Heart left ventricle (tissue), 16 donors: ENCODE measurements around the gene ZSCAN26. TPM values are rescaled to one million over a fixed set of nuclear protein-coding genes. Genes with fewer than 3 reads are reported as not detected.
"Not testable (repeated sequence)": the region's sequence is repeated elsewhere in the genome, so short reads cannot be mapped to it uniquely, and the experiment has no call there.

ENCODE experiments used
- ATAC-seq, 4 donors: fragments of 200-7000 bp; cut with Tn5 transposase; one replicate each; pipeline ENCODE4 v1.9.1; 2020 to 2022; ENCODE audit warnings: moderate library complexity in 4 of 4, mild to moderate bottlenecking in 3 of 4, moderate number of reproducible peaks in 1 of 4
- DNase-seq, 5 donors: peaks; one replicate each; pipeline ENCODE4 v3.0.0-alpha.2; 2020
- H3K27ac ChIP-seq, 12 donors: fragments of 200-600 bp; sonication (generic) in 4 of 12; one replicate each; pipeline versions ENCODE4 v1.5.0 to v1.8.0; 2016 to 2022; ENCODE audit warnings: mild to moderate bottlenecking in 2 of 12
- H3K27me3 ChIP-seq, 9 donors: fragments of 200-600 bp; sonication (generic) in 2 of 9; one replicate each; pipeline versions ENCODE4 v1.5.1 to v1.8.0; 2016 to 2022; ENCODE audit warnings: mild to moderate bottlenecking in 3 of 9
- H3K36me3 ChIP-seq, 9 donors: fragments of 200-600 bp; sonication (generic) in 2 of 9; one replicate each; pipeline versions ENCODE4 v1.5.0 to v1.8.0; 2018 to 2022; ENCODE audit warnings: mild to moderate bottlenecking in 2 of 9
- H3K4me1 ChIP-seq, 12 donors: fragments of 200-600 bp; sonication (generic) in 4 of 12; one replicate each; pipeline versions ENCODE4 v1.5.0 to v1.8.0; 2016 to 2022; ENCODE audit warnings: mild to moderate bottlenecking in 3 of 12
- H3K4me3 ChIP-seq, 12 donors: fragments of 200-600 bp; sonication (generic) in 4 of 12; one replicate each; pipeline versions ENCODE4 v1.5.0 to v1.8.0; 2017 to 2022; ENCODE audit warnings: mild to moderate bottlenecking in 9 of 12, moderate library complexity in 4 of 12
- H3K9me3 ChIP-seq, 12 donors: fragments of 200-600 bp; sonication (generic) in 4 of 12; one replicate each; pipeline versions ENCODE4 v1.5.0 to v1.8.0; 2016 to 2022; ENCODE audit warnings: mild to moderate bottlenecking in 1 of 12
- POLR2A ChIP-seq, 2 donors: fragments of 450-650 bp; IDR thresholded peaks; one replicate each; pipeline ENCODE4 v1.6.1; 2017; ENCODE audit warnings: antibody characterized with exemption in 2 of 2, mild to moderate bottlenecking in 2 of 2, moderate library complexity in 2 of 2
- WGBS, 4 donors: extraction: QIAGEN DNeasy Blood & Tissue Kit in 2 of 4; methylation state at CpG; one replicate each; pipeline versions ENCODE4 v1.1.5 to v1.1.7; 2013 to 2018; 5-methylcytosine and 5-hydroxymethylcytosine counted together
- intact Hi-C, 10 donors: fragments of 100-400 bp; cut with DNase I; formaldehyde crosslinking; loops; one replicate each; pipeline versions ENCODE4 v1.11.1 to v1.14.2; 2022
- polyA plus RNA-seq, 2 donors: library from polyadenylated mRNA; stranded (reverse); fragments of 200-250 nt; gene quantifications; one replicate each; pipeline ENCODE4 v1.2.3, GENCODE V29; 2013
- total RNA-seq, 9 donors: library from RNA; depleted of rRNA in 2 of 9; stranded (reverse); fragments of >200 nt in 2 of 9; fragmentation: NEBNext Ultra II Directional in 3 of 9; extraction: Animal tissue kit (Norgen Biotek cat#: 25700) in 3 of 9; gene quantifications; one replicate each; pipeline versions ENCODE4 v1.1.0 to v1.2.4, GENCODE V29; 2016 to 2023
- TF ChIP-seq, protein P1 (sequence below), 12 donors: fragments of 200-600 bp; sonication (generic) in 4 of 12; IDR thresholded peaks; one replicate each; pipeline versions ENCODE4 v1.5.0 to v1.8.0; 2018 to 2022; ENCODE audit warnings: antibody characterized with exemption in 12 of 12, mild to moderate bottlenecking in 5 of 12
- donor health status: ischemic (EF 13 %, LVEDD 7.1; RV severe dilation, severe dysfunction).
- donor health status: healthy with polysubstance abuse.
- donor health status: DM: no; HTN: yes; CAD: no.
- donor health status: DM: no; HTN: no; CAD: no.
- donor health status: ischemic (EF 25% LVEDD 6.9; RV normal size, moderate dysfunction).
- donor health status: ischemic (EF 25% LVEDD 5.7; RV mildly dilated, moderate dysfunction).
- donor health status: healthy.
- donor health status: DM: yes; HTN: yes; CAD: no.
- donor health status: ischemic (EF 35%, LVEDD 5.7; RV mildly dilated, moderate dysfunction).
- donor health status: nonischemic (EF 11% LVEDD 7.7; RV severe dilation, severe dysfunction).
- donor health status: DM: yes; HTN: yes; CAD: no.
- donor health status: PGD.
- donor health status: ischemic (EF 29% LVEDD 5.4; RV normal size, mild dysfunction).
- donor health status: nonischemic (EF 23%, LVEDD 6.1; RV moderate dilation, normal function).

ZSCAN26 gene
- total and polyA plus RNA-seq, 11 donors: 8.1 to 16.4 (median 12.2) TPM

DNA sequence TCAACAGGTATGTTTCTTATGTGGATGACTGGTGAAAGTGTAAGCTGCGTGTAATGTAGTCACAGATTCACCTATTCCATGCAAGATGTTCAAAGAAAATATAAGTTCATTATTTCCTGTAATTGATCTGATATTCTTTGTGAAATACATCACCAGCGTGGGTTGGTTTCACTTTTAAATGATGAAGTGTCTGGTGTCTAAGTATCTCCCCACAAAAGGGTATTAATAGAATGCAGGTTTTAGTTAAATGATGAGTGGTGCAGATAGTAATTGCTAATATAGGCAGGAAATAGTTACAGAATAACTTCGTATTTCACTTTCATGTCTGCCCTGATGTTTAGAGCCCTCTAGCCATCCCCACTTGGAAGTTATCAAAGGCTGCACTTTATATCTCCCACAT lies 36.6 kb downstream of the ZSCAN26 start:
- TF ChIP-seq, protein P1, sequence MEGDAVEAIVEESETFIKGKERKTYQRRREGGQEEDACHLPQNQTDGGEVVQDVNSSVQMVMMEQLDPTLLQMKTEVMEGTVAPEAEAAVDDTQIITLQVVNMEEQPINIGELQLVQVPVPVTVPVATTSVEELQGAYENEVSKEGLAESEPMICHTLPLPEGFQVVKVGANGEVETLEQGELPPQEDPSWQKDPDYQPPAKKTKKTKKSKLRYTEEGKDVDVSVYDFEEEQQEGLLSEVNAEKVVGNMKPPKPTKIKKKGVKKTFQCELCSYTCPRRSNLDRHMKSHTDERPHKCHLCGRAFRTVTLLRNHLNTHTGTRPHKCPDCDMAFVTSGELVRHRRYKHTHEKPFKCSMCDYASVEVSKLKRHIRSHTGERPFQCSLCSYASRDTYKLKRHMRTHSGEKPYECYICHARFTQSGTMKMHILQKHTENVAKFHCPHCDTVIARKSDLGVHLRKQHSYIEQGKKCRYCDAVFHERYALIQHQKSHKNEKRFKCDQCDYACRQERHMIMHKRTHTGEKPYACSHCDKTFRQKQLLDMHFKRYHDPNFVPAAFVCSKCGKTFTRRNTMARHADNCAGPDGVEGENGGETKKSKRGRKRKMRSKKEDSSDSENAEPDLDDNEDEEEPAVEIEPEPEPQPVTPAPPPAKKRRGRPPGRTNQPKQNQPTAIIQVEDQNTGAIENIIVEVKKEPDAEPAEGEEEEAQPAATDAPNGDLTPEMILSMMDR (IDR thresholded peaks at IDR 0.05): no peak
- no peak for TF ChIP-seq POLR2A (IDR thresholded peaks at IDR 0.05)
- Histone ChIP-seq H3K27me3 (no peaks in the 10 kb centered on the region), H3K4me3 (no peak overlapping the region), H3K9me3 (peaks cover 0 to 30% (median 0%) of the 10 kb centered on the region in 12 donors), H3K27ac (no peak overlapping the region), H3K36me3 (peaks cover 0 to 29% (median 10%) of the 10 kb centered on the region in 9 donors), H3K4me1 (no peaks in the 10 kb centered on the region)
- ATAC-seq (no peak), DNase-seq (no peak)
- intact Hi-C loops: no loop called here
- 93 to 94% (median 93%) methylated on average over 3 of the region's 3 CpGs for WGBS, 4 donors

DNA sequence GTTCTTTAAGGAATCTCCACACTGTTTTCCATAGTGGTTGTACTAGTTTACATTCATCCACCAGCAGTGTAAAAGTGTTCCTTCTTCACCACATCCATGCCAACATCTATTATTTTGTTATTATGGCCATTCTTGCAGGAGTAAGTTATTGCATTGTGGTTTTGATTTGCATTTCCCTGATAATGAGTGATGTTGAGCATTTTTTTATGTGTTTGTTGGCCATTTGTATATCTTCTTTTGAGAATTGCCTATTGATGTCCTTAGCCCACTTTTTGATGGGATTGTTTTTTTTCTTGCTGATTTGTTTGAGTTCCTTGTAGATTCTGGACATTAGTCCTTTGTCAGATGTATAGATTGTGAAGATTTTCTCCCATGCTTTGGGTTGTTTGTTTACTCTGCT lies 39.4 kb downstream of the ZSCAN26 start:
- H3K4me3 ChIP-seq, DNase-seq, H3K36me3 ChIP-seq, H3K27me3 ChIP-seq, H3K4me1 ChIP-seq, ATAC-seq, H3K27ac ChIP-seq, intact Hi-C loops: not testable (repeated sequence)
- peaks cover 0 to 35% (median 0%) of the 10 kb centered on the region in 12 donors for H3K9me3 ChIP-seq

DNA sequence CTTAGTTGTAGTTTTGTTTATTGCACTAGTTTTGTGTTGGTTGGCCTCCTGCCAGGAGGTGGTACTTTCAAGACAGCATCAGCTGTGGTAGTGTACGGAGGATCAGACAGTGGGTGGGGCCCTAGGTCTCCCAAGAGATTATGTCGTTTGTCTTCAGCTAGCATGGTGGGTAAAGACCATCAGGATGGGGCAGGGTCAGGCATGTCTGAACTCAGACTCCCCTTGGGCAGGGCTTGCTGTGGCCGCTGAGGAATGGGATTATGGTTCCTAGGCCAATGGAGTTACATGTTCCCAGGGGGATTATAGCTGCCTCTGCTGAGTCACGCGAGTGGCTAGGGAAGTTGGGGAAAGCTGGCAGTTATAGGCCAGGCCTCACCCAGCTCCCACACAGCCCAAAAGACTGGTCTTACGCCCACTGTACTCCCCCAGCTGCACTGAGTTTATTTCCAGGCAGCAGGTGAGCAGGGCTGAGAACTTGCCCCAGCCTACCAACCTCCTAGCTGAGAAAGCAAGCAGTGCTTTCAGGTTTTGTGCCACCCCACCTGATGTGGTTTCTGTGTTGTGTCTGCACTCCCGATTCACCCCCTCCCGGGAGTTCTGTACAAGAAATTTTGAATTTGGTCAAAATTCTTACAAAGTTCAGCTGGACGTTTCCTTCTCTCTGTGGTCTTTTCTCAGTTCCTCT lies 44.3 kb downstream of the ZSCAN26 start:
- H3K27me3 ChIP-seq: no peaks in the 10 kb centered on the region
- no peaks in the 10 kb centered on the region for H3K4me1 ChIP-seq
- DNase-seq (no peak), ATAC-seq (no peak)
- H3K27ac ChIP-seq: no peak overlapping the region
- TF ChIP-seq, protein P1 (IDR thresholded peaks at IDR 0.05): no peak
- no peak for TF ChIP-seq POLR2A (IDR thresholded peaks at IDR 0.05)
- intact Hi-C loops: no loop called here
- 78 to 88% (median 85%) methylated on average over 5 to 9 of the region's 9 CpGs for WGBS, 4 donors
- no peak overlapping the region for H3K4me3 ChIP-seq
- H3K36me3 ChIP-seq: peaks cover 0 to 5% (median 0%) of the 10 kb centered on the region in 9 donors
- peaks cover 0 to 28% (median 0%) of the 10 kb centered on the region in 12 donors for H3K9me3 ChIP-seq

DNA sequence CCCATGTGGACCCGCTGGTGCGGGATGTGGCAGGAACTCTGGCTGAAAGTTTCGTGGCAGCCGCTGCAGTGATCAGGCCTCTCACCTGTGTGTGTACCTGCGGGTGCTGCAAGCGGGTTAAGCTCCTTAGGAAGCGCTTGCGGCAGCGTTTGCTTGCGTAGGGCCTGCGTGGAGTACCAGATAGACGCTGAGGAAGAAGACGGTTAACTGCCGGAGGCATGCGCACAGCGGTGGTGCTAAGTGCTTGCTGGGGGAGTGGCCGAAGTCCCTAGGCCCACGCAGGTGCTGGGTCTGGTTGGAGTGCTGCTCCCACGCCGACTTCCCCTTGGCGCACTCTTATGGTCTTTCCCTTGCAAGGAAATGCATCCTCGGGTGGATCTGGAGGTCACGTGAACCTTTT lies 46.0 kb downstream of the ZSCAN26 start:
- WGBS, 4 donors: 86 to 90% (median 88%) methylated on average over 23 of the region's 23 CpGs

More for the DNA sequence above, 46.0 kb downstream of the ZSCAN26 start:
- intact Hi-C loops: no loop called here
- peaks cover 0 to 12% (median 0%) of the 10 kb centered on the region in 12 donors for H3K9me3 ChIP-seq
- H3K36me3 ChIP-seq: peaks cover 0 to 5% (median 0%) of the 10 kb centered on the region in 9 donors
- H3K27me3 ChIP-seq: no peaks in the 10 kb centered on the region
- no peaks in the 10 kb centered on the region for H3K4me1 ChIP-seq
- no peak overlapping the region for H3K4me3 ChIP-seq
- no peak for DNase-seq
- TF ChIP-seq, protein P1 (IDR thresholded peaks at IDR 0.05): no peak
- no peak overlapping the region for H3K27ac ChIP-seq
- no peak for ATAC-seq
